Keratinocyte (primary cell): Measurements from ENCODE around the gene TMEM53. TPM values are rescaled to one million over a fixed set of nuclear protein-coding genes. Genes with fewer than 3 reads are reported as not detected.

ENCODE experiments used
- DNase-seq: peaks from one replicate; pipeline ENCODE4 v3.0.0-alpha.2; 2011; ENCODE audit warnings: low read depth, missing footprints, low spot score
- FAIRE-seq: peaks from 2 replicates; lab custom pipeline; 2011; peaks lifted over from hg19 to GRCh38; lab: Jason Lieb, UNC
- H2AFZ ChIP-seq: 2 replicates; pipeline ENCODE4 v1.6.0; 2012; ENCODE audit warnings: low read length, control low read depth, inconsistent platforms; ENCODE audit not compliant: control insufficient read depth
- H3K27ac ChIP-seq: 2 replicates; pipeline ENCODE4 v1.5.1; 2011; ENCODE audit warnings: low read length; ENCODE audit not compliant: control insufficient read depth, insufficient read depth
- H3K27me3 ChIP-seq: 3 replicates; pipeline ENCODE4 v1.6.0; 2011; ENCODE audit warnings: low read length; ENCODE audit not compliant: control insufficient read depth, insufficient read depth; ENCODE audit errors: extremely low read depth
- H3K36me3 ChIP-seq, 2 experiments: 2 replicates in 1 of 2; 3 replicates in 1 of 2; pipeline ENCODE4 v1.5.1; 2011; ENCODE audit warnings: low read length in 2 of 2, mild to moderate bottlenecking in 1 of 2; ENCODE audit not compliant: control insufficient read depth in 2 of 2, insufficient read depth in 2 of 2; ENCODE audit errors: extremely low read depth in 1 of 2
- H3K4me1 ChIP-seq: 3 replicates; pipeline ENCODE4 v1.5.1; 2011; ENCODE audit warnings: low read length; ENCODE audit not compliant: control insufficient read depth, insufficient read depth; ENCODE audit errors: extremely low read depth
- H3K4me2 ChIP-seq: 3 replicates; pipeline ENCODE4 v1.6.0; 2011; ENCODE audit warnings: low read depth, low read length; ENCODE audit not compliant: control insufficient read depth, insufficient read depth; ENCODE audit errors: extremely low read depth
- H3K4me3 ChIP-seq, 3 experiments: fragments of 200-600 bp in 1 of 3; sonication (generic) in 1 of 3; 2 replicates in 2 of 3; 3 replicates in 1 of 3; pipeline ENCODE4 v1.5.1; 2011 to 2016; ENCODE audit warnings: low read length in 3 of 3, mild to moderate bottlenecking in 3 of 3, control low read depth in 2 of 3, inconsistent platforms in 1 of 3, low read depth in 1 of 3, mixed read lengths in 1 of 3, mixed run types in 1 of 3, moderate library complexity in 1 of 3; ENCODE audit not compliant: control insufficient read depth in 2 of 3, insufficient read depth in 2 of 3; ENCODE audit errors: extremely low read depth in 1 of 3
- H3K79me2 ChIP-seq: 2 replicates; pipeline ENCODE4 v1.6.0; 2012; ENCODE audit warnings: low read length; ENCODE audit not compliant: control insufficient read depth, insufficient read depth
- H3K9ac ChIP-seq: 3 replicates; pipeline ENCODE4 v1.6.0; 2011; ENCODE audit warnings: low read length; ENCODE audit not compliant: control insufficient read depth, insufficient read depth; ENCODE audit errors: extremely low read depth
- H3K9me1 ChIP-seq: 3 replicates; pipeline ENCODE4 v1.6.0; 2011; ENCODE audit warnings: low read length; ENCODE audit not compliant: control insufficient read depth, insufficient read depth; ENCODE audit errors: extremely low read depth
- H3K9me3 ChIP-seq: 2 replicates; pipeline ENCODE4 v1.5.1; 2012; ENCODE audit warnings: low read depth, low read length; ENCODE audit not compliant: control insufficient read depth
- H4K20me1 ChIP-seq: 3 replicates; pipeline ENCODE4 v1.6.0; 2011; ENCODE audit warnings: low read length; ENCODE audit not compliant: control insufficient read depth, insufficient read depth; ENCODE audit errors: extremely low read depth
- CTCF ChIP-seq, 3 experiments: IDR thresholded peaks in 1 of 3; conservative IDR thresholded peaks in 1 of 3; optimal IDR thresholded peaks in 1 of 3; 2 replicates in 2 of 3; 3 replicates in 1 of 3; pipeline versions ENCODE3 to v1.5.1; 2011; ENCODE audit warnings: low read length in 3 of 3, mild to moderate bottlenecking in 3 of 3, moderate library complexity in 2 of 3, control low read depth in 1 of 3, inconsistent platforms in 1 of 3; ENCODE audit not compliant: insufficient read depth in 2 of 3; ENCODE audit errors: extremely low read depth in 1 of 3
- EZH2 ChIP-seq: IDR thresholded peaks from one replicate; pipeline ENCODE4 v1.6.1; 2012; ENCODE audit warnings: inconsistent platforms, mild to moderate bottlenecking, low read length, moderate library complexity
- dilution Hi-C: fragments of 300-500 bp; cut with MboI; formaldehyde crosslinking; loops from one replicate; pipeline ENCODE4 v1.7.0; 2020; ENCODE audit warnings: low sequenced_read_pairs; ENCODE audit not compliant: extremely low pct_ligation_motif_present
- polyA plus RNA-seq, 5 experiments: library from polyadenylated mRNA; depleted of rRNA in 3 of 5; stranded (reverse) in 3 of 5; stranded (forward) in 1 of 5; unstranded in 1 of 5; fragments of >200 nt; gene quantifications; 1 replicate in 1 of 5; 2 replicates in 3 of 5; 3 replicates in 1 of 5; pipeline versions ENCODE4 v1.2.1 to v1.2.3, GENCODE V29; 2011 to 2012; ENCODE audit warnings: missing spikeins in 2 of 5, low read depth in 1 of 5, low replicate concordance in 1 of 5

Gene TMEM53
- polyA plus RNA-seq, 1 donor (not counting 4 experiments of a cell fraction or from before 2014, with no cell fraction given), result 5.6 TPM

- Histone ChIP-seq H3K27ac (no peak overlapping the region), H3K9me1 (no peaks in the 10 kb centered on the region), H3K79me2 (no peaks in the 10 kb centered on the region), H3K4me2 (peak overlapping the region; percentile 74), H3K36me3 (no peaks in the 10 kb centered on the region), H3K27me3 (no peaks in the 10 kb centered on the region), H3K9ac (no peak overlapping the region), H3K9me3 (no peaks in the 10 kb centered on the region), H3K4me3 (peak overlapping the region in 1 of 3 experiments; percentile 55), H4K20me1 (no peaks in the 10 kb centered on the region), H2AFZ (peak overlapping the region; percentile 24), H3K4me1 (peaks cover 15% of the 10 kb centered on the region)
- DNase-seq (no peak), FAIRE-seq (no peak)
- dilution Hi-C loops, result no loop called here
- TF ChIP-seq EZH2, result no peak
- TF ChIP-seq CTCF (optimal IDR thresholded peaks at IDR 0.05 in 1 of 3, IDR thresholded peaks at IDR 0.05 in 1 of 3, conservative IDR thresholded peaks at IDR 0.05 in 1 of 3; ENCODE audit: extremely low read depth in 1 of 3, insufficient read depth in 2 of 3, low read length in 3 of 3), result no peak
Observed at GRCh38 chr1:44616284-44616990, 57.8 kb downstream of the TMEM53 start.

GRCh38 chr1:44613941-44614340, 60.3 kb downstream of the TMEM53 start:
- FAIRE-seq, result no peak
- H3K9ac ChIP-seq, result no peak overlapping the region
- TF ChIP-seq CTCF (optimal IDR thresholded peaks at IDR 0.05 in 1 of 3, IDR thresholded peaks at IDR 0.05 in 1 of 3, conservative IDR thresholded peaks at IDR 0.05 in 1 of 3; ENCODE audit: extremely low read depth in 1 of 3, insufficient read depth in 2 of 3, low read length in 3 of 3) (no peak), EZH2 (no peak)

More at GRCh38 chr1:44613941-44614340, 60.3 kb downstream of the TMEM53 start:
- H3K27ac ChIP-seq, result no peak overlapping the region
- H3K27me3 ChIP-seq, result no peaks in the 10 kb centered on the region
- no peaks in the 10 kb centered on the region for H3K36me3 ChIP-seq
- H2AFZ ChIP-seq, result no peak overlapping the region
- peaks cover 14% of the 10 kb centered on the region for H3K4me1 ChIP-seq
- H3K4me3 ChIP-seq, result no peak overlapping the region
- H3K9me3 ChIP-seq, result no peaks in the 10 kb centered on the region
- no peaks in the 10 kb centered on the region for H3K79me2 ChIP-seq
- no peak overlapping the region for H3K4me2 ChIP-seq
- H3K9me1 ChIP-seq, result no peaks in the 10 kb centered on the region
- DNase-seq, result no peak
- no peaks in the 10 kb centered on the region for H4K20me1 ChIP-seq
- dilution Hi-C loops, result no loop called here
